Panc1 (cell line): Measurements from ENCODE around the gene TLE6.

ENCODE experiments used
- CTCF ChIP-seq: fragments of 450-650 bp; IDR thresholded peaks from 2 replicates; pipeline ENCODE4 v1.5.1; 2017; ENCODE audit warnings: mild to moderate bottlenecking
- TF ChIP-seq, protein P1 (sequence below), 2 experiments: IDR thresholded peaks; 2 replicates each; pipeline ENCODE4 v1.6.1; 2011 to 2012; ENCODE audit warnings: low read depth in 2 of 2, control low read depth in 1 of 2, low read length in 1 of 2, mild to moderate bottlenecking in 1 of 2, moderate library complexity in 1 of 2; ENCODE audit not compliant: insufficient read depth in 1 of 2

GRCh38 chr19:2977746-2978138 lies 378 bp downstream of the TLE6 start:
- TF ChIP-seq CTCF: no peak
- TF ChIP-seq, protein P1, sequence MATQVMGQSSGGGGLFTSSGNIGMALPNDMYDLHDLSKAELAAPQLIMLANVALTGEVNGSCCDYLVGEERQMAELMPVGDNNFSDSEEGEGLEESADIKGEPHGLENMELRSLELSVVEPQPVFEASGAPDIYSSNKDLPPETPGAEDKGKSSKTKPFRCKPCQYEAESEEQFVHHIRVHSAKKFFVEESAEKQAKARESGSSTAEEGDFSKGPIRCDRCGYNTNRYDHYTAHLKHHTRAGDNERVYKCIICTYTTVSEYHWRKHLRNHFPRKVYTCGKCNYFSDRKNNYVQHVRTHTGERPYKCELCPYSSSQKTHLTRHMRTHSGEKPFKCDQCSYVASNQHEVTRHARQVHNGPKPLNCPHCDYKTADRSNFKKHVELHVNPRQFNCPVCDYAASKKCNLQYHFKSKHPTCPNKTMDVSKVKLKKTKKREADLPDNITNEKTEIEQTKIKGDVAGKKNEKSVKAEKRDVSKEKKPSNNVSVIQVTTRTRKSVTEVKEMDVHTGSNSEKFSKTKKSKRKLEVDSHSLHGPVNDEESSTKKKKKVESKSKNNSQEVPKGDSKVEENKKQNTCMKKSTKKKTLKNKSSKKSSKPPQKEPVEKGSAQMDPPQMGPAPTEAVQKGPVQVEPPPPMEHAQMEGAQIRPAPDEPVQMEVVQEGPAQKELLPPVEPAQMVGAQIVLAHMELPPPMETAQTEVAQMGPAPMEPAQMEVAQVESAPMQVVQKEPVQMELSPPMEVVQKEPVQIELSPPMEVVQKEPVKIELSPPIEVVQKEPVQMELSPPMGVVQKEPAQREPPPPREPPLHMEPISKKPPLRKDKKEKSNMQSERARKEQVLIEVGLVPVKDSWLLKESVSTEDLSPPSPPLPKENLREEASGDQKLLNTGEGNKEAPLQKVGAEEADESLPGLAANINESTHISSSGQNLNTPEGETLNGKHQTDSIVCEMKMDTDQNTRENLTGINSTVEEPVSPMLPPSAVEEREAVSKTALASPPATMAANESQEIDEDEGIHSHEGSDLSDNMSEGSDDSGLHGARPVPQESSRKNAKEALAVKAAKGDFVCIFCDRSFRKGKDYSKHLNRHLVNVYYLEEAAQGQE (IDR thresholded peaks at IDR 0.05; ENCODE audit: insufficient read depth in 1 of 2, low read depth in 2 of 2, low read length in 1 of 2): no peak
